Retinal pigment epithelial cell (primary cell): ENCODE results near the gene AHRR.
"Not testable (repeated sequence)": the region's sequence is repeated elsewhere in the genome, so short reads cannot be mapped to it uniquely, and the experiment has no call there.

Experiments used
- DNase-seq: peaks from one replicate; pipeline ENCODE4 v3.0.0-alpha.2; 2010; ENCODE audit warnings: low read depth
- H3K4me3 ChIP-seq: 2 replicates; pipeline ENCODE4 v1.5.1; 2011; ENCODE audit warnings: mild to moderate bottlenecking, low read length, control low read depth, moderate library complexity
- CTCF ChIP-seq: conservative IDR thresholded peaks from 2 replicates; pipeline ENCODE4 v1.5.1; 2011; ENCODE audit warnings: low read depth, low read length, control low read depth, inconsistent platforms

The AHRR gene

DNA sequence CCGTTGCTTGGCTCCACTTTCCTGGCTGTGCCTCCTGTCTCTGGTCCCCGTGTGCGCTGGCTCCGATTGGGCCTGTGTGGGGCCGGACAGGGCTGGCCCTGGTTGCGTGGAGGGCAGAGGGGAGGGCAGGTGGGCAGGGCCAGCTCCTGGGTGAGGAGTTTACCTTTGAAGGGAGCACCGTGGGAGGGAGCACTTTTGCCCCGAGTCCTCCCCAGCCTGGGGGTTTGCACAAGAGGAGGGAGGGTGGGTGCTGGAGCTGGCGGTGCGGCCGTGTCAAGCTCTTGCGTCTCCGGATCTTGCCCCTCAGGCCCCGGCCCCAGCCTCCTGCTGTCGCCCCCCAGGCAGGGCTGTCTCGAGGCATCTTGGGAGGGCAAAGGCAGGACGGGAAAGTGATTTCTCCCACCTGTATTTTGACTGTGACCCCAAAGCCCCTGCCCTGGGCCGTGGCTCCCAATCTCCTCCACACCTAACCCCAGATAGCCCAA lies 73.2 kb downstream of the AHRR start:
- no peak overlapping the region for H3K4me3 ChIP-seq
- no peak for DNase-seq
- no peak for TF ChIP-seq CTCF

DNA sequence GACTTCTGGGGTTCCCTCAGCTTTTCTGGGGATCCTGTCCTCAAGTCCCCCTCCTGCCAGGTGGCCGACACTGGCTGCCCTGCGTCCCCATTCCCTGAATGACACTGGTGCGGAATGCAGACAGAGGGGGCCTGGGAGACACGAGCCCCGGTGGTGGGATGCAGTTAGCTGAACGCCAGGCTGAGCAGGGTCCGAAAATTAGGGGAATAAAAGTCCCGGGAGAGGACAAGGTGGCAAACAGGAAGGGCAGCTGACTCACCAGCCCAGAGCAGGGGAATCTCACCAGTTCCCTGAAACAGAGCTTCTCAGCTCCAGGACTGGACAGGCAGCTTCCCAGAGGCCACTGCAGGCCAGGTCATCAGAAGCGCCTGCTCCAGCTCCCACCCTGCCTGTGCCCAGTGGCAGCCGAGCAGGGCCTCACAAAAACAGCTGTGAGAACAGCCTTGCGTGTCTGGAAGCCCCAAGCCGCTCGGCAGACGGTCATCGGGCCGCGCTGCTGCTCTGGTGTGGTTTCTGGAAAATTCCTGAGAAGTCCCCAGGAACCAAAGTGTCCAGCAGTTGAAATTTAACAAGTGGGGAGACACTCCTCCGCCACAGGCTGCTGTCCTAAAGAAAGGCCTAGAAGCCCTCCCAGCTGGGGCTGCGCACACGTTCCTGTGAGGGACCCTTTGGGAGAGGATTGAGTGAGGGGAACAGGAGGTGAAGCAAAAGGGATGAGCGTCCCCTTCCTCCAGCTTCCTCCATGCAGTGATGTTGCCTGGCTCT lies 73.8 kb downstream of the AHRR start:
- no peak overlapping the region for H3K4me3 ChIP-seq
- no peak for TF ChIP-seq CTCF
- DNase-seq = no peak

DNA sequence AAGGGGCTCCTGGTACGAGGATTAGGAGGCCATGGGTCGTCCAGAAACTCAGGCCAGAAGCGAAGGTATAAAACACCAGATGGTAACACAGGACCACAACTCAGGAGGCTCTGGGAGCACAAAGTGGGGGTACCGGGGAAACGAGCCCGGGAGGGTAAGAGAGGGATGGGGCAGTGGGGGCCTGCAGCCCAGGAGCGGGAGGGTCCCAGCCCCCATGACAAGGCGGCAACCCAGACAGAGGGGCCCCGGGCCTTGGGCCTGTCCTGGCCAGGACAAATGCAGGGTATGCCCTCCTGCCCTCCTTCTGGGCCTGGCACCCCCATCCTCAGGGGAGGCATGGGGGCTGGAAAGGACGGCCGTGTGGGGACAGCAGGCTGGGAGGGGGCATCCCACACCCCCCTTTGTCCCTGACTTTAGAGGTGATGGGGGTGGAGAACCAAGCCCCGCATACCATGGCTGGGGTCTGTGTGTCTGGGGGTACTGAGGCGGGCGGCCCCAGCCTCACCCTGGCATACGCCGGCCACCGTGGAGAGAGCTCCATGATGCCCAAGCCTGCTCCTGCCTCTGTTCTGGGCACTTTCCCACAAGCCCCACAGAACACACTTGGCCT lies 74.5 kb downstream of the AHRR start:
- no peak for TF ChIP-seq CTCF
- DNase-seq = no peak
- no peak overlapping the region for H3K4me3 ChIP-seq

DNA sequence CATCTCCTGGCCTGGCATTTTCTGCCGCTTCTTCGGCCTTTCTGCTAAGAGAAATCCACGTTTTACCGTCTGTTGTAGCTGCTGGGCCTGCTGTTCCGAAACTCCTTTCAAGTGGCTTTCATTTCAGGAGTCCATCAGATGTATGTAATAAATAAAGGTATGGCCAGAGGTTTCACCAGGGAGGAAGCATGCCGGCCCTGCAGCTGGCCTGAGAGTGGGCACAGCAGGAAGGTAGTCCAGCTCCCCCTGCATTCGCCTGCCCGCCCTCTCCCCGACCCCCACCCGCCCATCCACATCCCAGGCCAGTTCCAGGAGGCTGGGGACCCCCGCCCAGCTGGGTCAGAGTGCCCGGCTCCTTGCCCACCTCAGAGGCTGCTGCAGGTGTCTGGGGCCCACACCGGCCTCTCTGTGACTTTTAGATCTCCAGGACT lies 75.0 kb downstream of the AHRR start:
- H3K4me3 ChIP-seq = no peak overlapping the region
- TF ChIP-seq CTCF = no peak
- DNase-seq = no peak

GRCh38 chr5:398141-398474 lies 76.6 kb downstream of the AHRR start:
- DNase-seq, H3K4me3 ChIP-seq: not testable (repeated sequence)

DNA sequence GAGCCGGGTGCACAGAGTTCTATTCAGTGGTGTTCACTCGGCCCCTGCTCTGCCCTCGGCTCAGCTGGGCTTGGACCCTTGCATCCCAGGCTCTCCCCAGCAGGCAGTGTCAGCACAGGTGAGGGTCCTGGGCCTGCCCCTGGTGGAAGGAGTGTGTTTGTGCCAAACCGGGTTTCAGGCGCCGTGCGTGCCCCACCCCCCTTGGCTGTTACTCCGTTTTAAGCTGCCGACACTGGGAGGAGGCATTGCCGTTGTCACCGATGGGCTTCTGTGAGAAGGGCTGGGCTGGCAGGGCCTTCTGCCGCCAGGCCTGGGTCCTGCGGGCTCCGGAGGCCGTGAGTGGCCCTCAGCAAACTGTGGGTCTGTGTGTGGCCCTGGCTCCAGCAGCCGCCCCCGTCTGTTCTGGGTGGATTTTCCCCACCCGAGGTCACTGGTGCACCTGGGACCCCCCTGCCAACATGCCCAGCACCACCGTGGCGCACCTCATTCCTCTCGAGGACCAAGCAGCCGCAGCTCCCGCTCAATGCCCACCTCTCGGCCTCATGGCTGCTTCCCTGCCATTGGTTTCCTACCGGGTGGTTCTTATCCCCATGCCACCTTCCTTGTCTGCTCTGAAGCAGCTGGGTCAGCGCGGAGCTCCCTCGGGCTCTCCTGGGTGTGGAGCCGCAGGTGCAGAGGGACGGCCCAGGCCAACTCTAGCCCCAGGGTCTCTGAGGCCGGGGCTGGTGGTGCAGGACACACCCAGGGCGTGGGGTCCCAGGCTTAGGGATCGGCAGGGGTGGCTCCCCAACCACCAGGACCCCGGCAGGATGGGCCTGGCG lies 77.2 kb downstream of the AHRR start:
- no peak for TF ChIP-seq CTCF
- no peak overlapping the region for H3K4me3 ChIP-seq
- DNase-seq = no peak
